SK-N-SH (cell line): ENCODE data around the gene GKN1. TPM values are rescaled to one million over a fixed set of nuclear protein-coding genes. Genes with fewer than 3 reads are reported as not detected.

ENCODE experiments used
- CTCF ChIA-PET: fragments of 300-600, 350-600 bp; formaldehyde crosslinking; extraction: SDS; loops from one replicate; lab custom pipeline; 2021; lab: Yijun Ruan, JAX
- POLR2A ChIA-PET: fragments of 350-600 bp; sonication (Branson Sonifier 250); formaldehyde crosslinking; extraction: SDS; loops from one replicate; lab custom pipeline; 2020; ENCODE audit warnings: antibody characterized with exemption, inconsistent platforms; lab: Yijun Ruan, JAX
- DNase-seq: peaks from one replicate; pipeline ENCODE4 v3.0.0; 2012
- H2AFZ ChIP-seq: fragments of 200-600 bp; sonication (generic); 2 replicates; pipeline ENCODE4 v1.8.1; 2016; ENCODE audit warnings: antibody characterized with exemption, mild to moderate bottlenecking, low read depth
- H3F3A ChIP-seq: fragments of 200-600 bp; sonication (generic); replicated peaks from 2 replicates; pipeline ENCODE3; 2016; ENCODE audit warnings: antibody characterized with exemption, mild to moderate bottlenecking; ENCODE audit not compliant: insufficient read depth
- H3K27ac ChIP-seq, 2 experiments: fragments of 200-500 bp in 1 of 2; fragments of 200-600 bp in 1 of 2; sonication (Bioruptor generic) in 1 of 2; sonication (generic), shearing (Covaris generic) in 1 of 2; 2 replicates each; pipeline versions ENCODE4 v1.5.1 to v1.6.1; 2014 to 2016; ENCODE audit warnings: low read depth in 2 of 2, inconsistent platforms in 1 of 2, low read length in 1 of 2, mild to moderate bottlenecking in 1 of 2, mixed read lengths in 1 of 2
- H3K27me3 ChIP-seq: fragments of 200-600 bp; sonication (generic), shearing (Covaris generic); 2 replicates; pipeline ENCODE4 v1.6.1; 2016; ENCODE audit warnings: mixed run types; ENCODE audit not compliant: insufficient read depth
- H3K36me3 ChIP-seq, 2 experiments: fragments of 200-500 bp in 1 of 2; fragments of 200-600 bp in 1 of 2; sonication (Bioruptor generic) in 1 of 2; sonication (generic) in 1 of 2; replicated peaks in 1 of 2; 2 replicates each; pipeline versions ENCODE3 to v1.5.1; 2014 to 2016; ENCODE audit warnings: low read length in 1 of 2, mild to moderate bottlenecking in 1 of 2; ENCODE audit not compliant: insufficient read depth in 2 of 2, control insufficient read depth in 1 of 2
- H3K4me1 ChIP-seq, 2 experiments: fragments of 200-500 bp in 1 of 2; fragments of 200-600 bp in 1 of 2; sonication (Bioruptor generic) in 1 of 2; sonication (generic), shearing (Covaris generic) in 1 of 2; 2 replicates each; pipeline versions ENCODE4 v1.5.1 to v1.6.1; 2014 to 2016; ENCODE audit warnings: low read depth in 1 of 2, low read length in 1 of 2, mixed run types in 1 of 2; ENCODE audit not compliant: insufficient read depth in 2 of 2, control insufficient read depth in 1 of 2
- H3K4me2 ChIP-seq: fragments of 200-600 bp; sonication (generic), shearing (Covaris generic); 2 replicates; pipeline ENCODE4 v1.6.1; 2017; ENCODE audit warnings: mixed run types
- H3K4me3 ChIP-seq, 2 experiments: fragments of 200-500 bp in 1 of 2; fragments of 200-600 bp in 1 of 2; sonication (Bioruptor generic) in 1 of 2; sonication (generic), shearing (Covaris generic) in 1 of 2; 2 replicates each; pipeline versions ENCODE4 v1.5.1 to v1.8.1; 2014 to 2016; ENCODE audit warnings: low read depth in 2 of 2, inconsistent platforms in 1 of 2, low read length in 1 of 2, mild to moderate bottlenecking in 1 of 2, mixed read lengths in 1 of 2, moderate library complexity in 1 of 2
- H3K79me2 ChIP-seq: fragments of 200-600 bp; sonication (generic); 2 replicates; pipeline ENCODE4 v1.8.1; 2017; ENCODE audit warnings: mild to moderate bottlenecking; ENCODE audit not compliant: insufficient read depth
- H3K9ac ChIP-seq: fragments of 200-600 bp; sonication (generic); 2 replicates; pipeline ENCODE4 v1.6.1; 2017; ENCODE audit warnings: mixed run types
- H3K9me2 ChIP-seq: fragments of 200-600 bp; sonication (generic); 2 replicates; pipeline ENCODE4 v1.6.1; 2017; ENCODE audit warnings: mixed run types
- H3K9me3 ChIP-seq: fragments of 200-600 bp; sonication (generic); 2 replicates; pipeline ENCODE4 v1.6.1; 2017; ENCODE audit warnings: mixed run types, mild to moderate bottlenecking, moderate library complexity
- H4K20me1 ChIP-seq: fragments of 200-600 bp; sonication (generic); 2 replicates; pipeline ENCODE4 v1.6.1; 2017; ENCODE audit warnings: mild to moderate bottlenecking, mixed run types; ENCODE audit not compliant: insufficient read depth
- NFIC ChIP-seq: IDR thresholded peaks from 2 replicates; pipeline ENCODE4 v1.4.0; 2012; ENCODE audit warnings: borderline replicate concordance
- RCOR1 ChIP-seq: fragments of 150-350 bp; IDR thresholded peaks from 2 replicates; pipeline ENCODE4 v1.6.1; 2017; ENCODE audit warnings: antibody characterized with exemption, low read length
- REST ChIP-seq: IDR thresholded peaks from 2 replicates; pipeline ENCODE4 v1.6.1; 2012; ENCODE audit warnings: mild to moderate bottlenecking, low read depth, low read length, moderate library complexity
- SIN3A ChIP-seq: IDR thresholded peaks from 2 replicates; pipeline ENCODE4 v1.6.1; 2012; ENCODE audit warnings: low read depth, mild to moderate bottlenecking, low read length, moderate library complexity, borderline replicate concordance
- WGBS: methylation state at CpG from one replicate; pipeline ENCODE4 v1.1.6; 2017; ENCODE audit warnings: low lambda C conversion rate; 5-methylcytosine and 5-hydroxymethylcytosine counted together
- polyA plus RNA-seq, 3 experiments: library from polyadenylated mRNA; depleted of rRNA; stranded (reverse); fragments of >200 nt; gene quantifications; 2 replicates each; pipeline ENCODE4 v1.2.3, GENCODE V29; 2012
- TF ChIP-seq, protein P1 (sequence below): IDR thresholded peaks from 2 replicates; pipeline ENCODE4; 2012
- TF ChIP-seq, protein P2 (sequence below): fragments of 150-350 bp; IDR thresholded peaks from 2 replicates; pipeline ENCODE4 v1.6.1; 2017; ENCODE audit warnings: antibody characterized with exemption, low read length, low read depth, borderline replicate concordance

Gene GKN1
- polyA plus RNA-seq, 1 of the 3 experiments (the other 2 are of a cell fraction): not detected

GRCh38 chr2:68959001-68959400 lies 15.4 kb upstream of the GKN1 start:
- H2AFZ ChIP-seq: 0 out of 2 replicates have a peak overlapping the region, but pooled peaks have one; percentile 9
- H3K27me3 ChIP-seq: no peaks in the 10 kb centered on the region
- ChIA-PET POLR2A (no interaction called here), CTCF (interaction anchor here (1.3 to 1.4 kb wide), 2 partner anchors 15 to 348 kb away, joined by 4 to 12 read pairs; no protein-coding TSS in a partner anchor)
- H3K27ac ChIP-seq: no peak overlapping the region
- DNase-seq: no peak
- WGBS: 92% methylated on average over 1 of the region's 1 CpG
- no peak overlapping the region for H3K4me3 ChIP-seq
- H3K4me2 ChIP-seq: no peak overlapping the region
- H3K36me3 ChIP-seq: no peaks in the 10 kb centered on the region
- TF ChIP-seq RCOR1 (no peak), NFIC (no peak)
- TF ChIP-seq, protein P1, sequence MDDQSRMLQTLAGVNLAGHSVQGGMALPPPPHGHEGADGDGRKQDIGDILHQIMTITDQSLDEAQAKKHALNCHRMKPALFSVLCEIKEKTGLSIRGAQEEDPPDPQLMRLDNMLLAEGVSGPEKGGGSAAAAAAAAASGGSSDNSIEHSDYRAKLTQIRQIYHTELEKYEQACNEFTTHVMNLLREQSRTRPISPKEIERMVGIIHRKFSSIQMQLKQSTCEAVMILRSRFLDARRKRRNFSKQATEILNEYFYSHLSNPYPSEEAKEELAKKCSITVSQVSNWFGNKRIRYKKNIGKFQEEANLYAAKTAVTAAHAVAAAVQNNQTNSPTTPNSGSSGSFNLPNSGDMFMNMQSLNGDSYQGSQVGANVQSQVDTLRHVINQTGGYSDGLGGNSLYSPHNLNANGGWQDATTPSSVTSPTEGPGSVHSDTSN: no peak
- TF ChIP-seq, protein P2, sequence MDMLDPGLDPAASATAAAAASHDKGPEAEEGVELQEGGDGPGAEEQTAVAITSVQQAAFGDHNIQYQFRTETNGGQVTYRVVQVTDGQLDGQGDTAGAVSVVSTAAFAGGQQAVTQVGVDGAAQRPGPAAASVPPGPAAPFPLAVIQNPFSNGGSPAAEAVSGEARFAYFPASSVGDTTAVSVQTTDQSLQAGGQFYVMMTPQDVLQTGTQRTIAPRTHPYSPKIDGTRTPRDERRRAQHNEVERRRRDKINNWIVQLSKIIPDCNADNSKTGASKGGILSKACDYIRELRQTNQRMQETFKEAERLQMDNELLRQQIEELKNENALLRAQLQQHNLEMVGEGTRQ: no peak
- H3F3A ChIP-seq: no peaks in the 10 kb centered on the region
- H3K79me2 ChIP-seq: no peaks in the 10 kb centered on the region
- no peaks in the 10 kb centered on the region for H4K20me1 ChIP-seq
- no peaks in the 10 kb centered on the region for H3K9me3 ChIP-seq
- H3K9ac ChIP-seq: no peak overlapping the region
- H3K9me2 ChIP-seq: no peaks in the 10 kb centered on the region
- H3K4me1 ChIP-seq: no peaks in the 10 kb centered on the region

GRCh38 chr2:68961380-68961779 lies 13.1 kb upstream of the GKN1 start:
- H4K20me1 ChIP-seq: no peaks in the 10 kb centered on the region
- H3K4me2 ChIP-seq: no peak overlapping the region
- no peaks in the 10 kb centered on the region for H3K9me2 ChIP-seq
- ChIA-PET POLR2A (no interaction called here), CTCF (interaction anchor here (0.7 to 1.3 kb wide), 5 partner anchors 18 to 423 kb away, joined by 3 to 9 read pairs (median 4); no protein-coding TSS in a partner anchor)
- no peaks in the 10 kb centered on the region for H3K4me1 ChIP-seq
- no peaks in the 10 kb centered on the region for H3K36me3 ChIP-seq
- no peak for DNase-seq
- H3K4me3 ChIP-seq: no peak overlapping the region
- H2AFZ ChIP-seq: no peak overlapping the region
- TF ChIP-seq, protein P1: no peak
- TF ChIP-seq REST (no peak), NFIC (no peak), SIN3A (no peak)
- H3K79me2 ChIP-seq: no peaks in the 10 kb centered on the region
- no peaks in the 10 kb centered on the region for H3K27me3 ChIP-seq
- H3K27ac ChIP-seq: no peak overlapping the region
- WGBS: 83% methylated on average over 4 of the region's 4 CpGs
- no peaks in the 10 kb centered on the region for H3K9me3 ChIP-seq
- no peaks in the 10 kb centered on the region for H3F3A ChIP-seq
- no peak overlapping the region for H3K9ac ChIP-seq
